H1 (cell line): ENCODE measurements around the gene SIX1. TPM values are rescaled to one million over a fixed set of nuclear protein-coding genes. Genes with fewer than 3 reads are reported as not detected.

ENCODE experiments used
- CTCF ChIA-PET: fragments of 300-600 bp; sonication (Branson Sonifier 250); formaldehyde crosslinking; loops from one replicate; lab custom pipeline; 2021; ENCODE audit not compliant: partially characterized antibody; lab: Charles Lee
- POLR2A ChIA-PET: fragments of 300-600 bp; sonication (Branson Sonifier 250); formaldehyde crosslinking; loops from one replicate; lab custom pipeline; 2021; ENCODE audit warnings: inconsistent platforms; ENCODE audit not compliant: partially characterized antibody; lab: Charles Lee
- DNase-seq, 2 experiments: peaks; one replicate each; pipeline versions ENCODE4 v3.0.0 to v3.0.0-alpha.2; 2010 to 2022; ENCODE audit warnings: low spot score in 2 of 2, low read depth in 1 of 2, mixed read lengths in 1 of 2
- FAIRE-seq: peaks from 2 replicates; lab custom pipeline; 2011; peaks lifted over from hg19 to GRCh38; lab: Jason Lieb, UNC
- H2AFZ ChIP-seq: 2 replicates; pipeline ENCODE4 v1.8.1; 2012; ENCODE audit warnings: low read length, inconsistent platforms
- H2AK5ac ChIP-seq: 2 replicates; pipeline ENCODE4 v1.6.1; 2013; ENCODE audit warnings: low read depth, low read length
- H2BK120ac ChIP-seq: replicated peaks from 2 replicates; pipeline ENCODE3; 2013; ENCODE audit warnings: low read depth, low read length, inconsistent platforms
- H2BK12ac ChIP-seq: 2 replicates; pipeline ENCODE4 v1.6.1; 2013; ENCODE audit warnings: low read depth, low read length
- H2BK15ac ChIP-seq: 2 replicates; pipeline ENCODE4 v1.6.1; 2013; ENCODE audit warnings: low read length
- H2BK20ac ChIP-seq: 2 replicates; pipeline ENCODE4 v1.6.1; 2013; ENCODE audit warnings: low read length
- H2BK5ac ChIP-seq: 2 replicates; pipeline ENCODE4 v1.6.1; 2013; ENCODE audit warnings: low read depth, low read length
- H3K14ac ChIP-seq: 2 replicates; pipeline ENCODE4 v1.6.1; 2013; ENCODE audit warnings: inconsistent platforms; ENCODE audit not compliant: insufficient read length
- H3K18ac ChIP-seq: 2 replicates; pipeline ENCODE4 v1.6.1; 2013; ENCODE audit warnings: low read length; ENCODE audit errors: extremely low read depth
- H3K23ac ChIP-seq: 2 replicates; pipeline ENCODE4 v1.6.1; 2013; ENCODE audit warnings: inconsistent platforms; ENCODE audit not compliant: insufficient read length
- H3K23me2 ChIP-seq: 2 replicates; pipeline ENCODE4 v1.6.1; 2013; ENCODE audit warnings: low read depth, low read length
- H3K27ac ChIP-seq: 2 replicates; pipeline ENCODE4 v1.6.1; 2011; ENCODE audit warnings: low read depth, low read length, inconsistent platforms
- H3K27me3 ChIP-seq, 4 experiments: replicated peaks in 1 of 4; 1 replicate in 1 of 4; 2 replicates in 3 of 4; pipeline versions ENCODE4 v1.6.1 to v1.8.1; 2011 to 2013; ENCODE audit warnings: low read length in 3 of 4, mild to moderate bottlenecking in 3 of 4, inconsistent platforms in 2 of 4, mixed read lengths in 2 of 4, moderate library complexity in 1 of 4; ENCODE audit not compliant: control insufficient read depth in 3 of 4, insufficient read depth in 3 of 4; ENCODE audit errors: extremely low read depth in 1 of 4
- H3K36me3 ChIP-seq, 4 experiments: 2 replicates each; pipeline versions ENCODE4 v1.6.1 to v1.8.1; 2011 to 2013; ENCODE audit warnings: mild to moderate bottlenecking in 4 of 4, low read length in 3 of 4, moderate library complexity in 2 of 4, control low read depth in 1 of 4, inconsistent platforms in 1 of 4; ENCODE audit not compliant: insufficient read depth in 4 of 4, control insufficient read depth in 2 of 4
- H3K4ac ChIP-seq: replicated peaks from 2 replicates; pipeline ENCODE3; 2013; ENCODE audit warnings: low read length, low read depth, mixed read lengths, inconsistent platforms; ENCODE audit not compliant: insufficient read length
- H3K4me1 ChIP-seq, 4 experiments: replicated peaks in 1 of 4; 1 replicate in 1 of 4; 2 replicates in 3 of 4; pipeline versions ENCODE4 v1.6.1 to v1.8.1; 2011 to 2013; ENCODE audit warnings: low read length in 3 of 4, inconsistent platforms in 2 of 4, mixed read lengths in 1 of 4; ENCODE audit not compliant: insufficient read depth in 4 of 4, control insufficient read depth in 3 of 4
- H3K4me2 ChIP-seq, 2 experiments: 2 replicates each; pipeline versions ENCODE4 v1.6.1 to v1.8.1; 2011 to 2013; ENCODE audit warnings: low read depth in 2 of 2, low read length in 2 of 2, control low read depth in 1 of 2, inconsistent platforms in 1 of 2, mild to moderate bottlenecking in 1 of 2; ENCODE audit not compliant: insufficient read depth in 1 of 2
- H3K4me3 ChIP-seq, 4 experiments: fragments of 200-600, 300-600 bp in 1 of 4; sonication (generic), shearing (Covaris generic), sonication (Bioruptor Twin) in 1 of 4; 2 replicates each; pipeline versions ENCODE4 v1.5.1 to v1.8.1; 2011 to 2016; ENCODE audit warnings: low read length in 4 of 4, low read depth in 3 of 4, control low read depth in 2 of 4, inconsistent platforms in 2 of 4, mild to moderate bottlenecking in 2 of 4, mixed read lengths in 1 of 4, moderate library complexity in 1 of 4; ENCODE audit not compliant: insufficient read depth in 2 of 4; ENCODE audit errors: extremely low read depth in 1 of 4
- H3K56ac ChIP-seq: replicated peaks from 2 replicates; pipeline ENCODE3; 2013; ENCODE audit warnings: low read depth, mild to moderate bottlenecking, mixed read lengths, low read length, inconsistent platforms; ENCODE audit not compliant: insufficient read length
- H3K79me1 ChIP-seq: 2 replicates; pipeline ENCODE4 v1.6.1; 2013; ENCODE audit warnings: low read depth, low read length, control low read depth
- H3K79me2 ChIP-seq, 2 experiments: 2 replicates each; pipeline versions ENCODE4 v1.6.1 to v1.8.1; 2012 to 2013; ENCODE audit warnings: low read length in 2 of 2, mild to moderate bottlenecking in 2 of 2, inconsistent platforms in 1 of 2; ENCODE audit not compliant: insufficient read depth in 2 of 2, control insufficient read depth in 1 of 2
- H3K9ac ChIP-seq, 4 experiments: replicated peaks in 1 of 4; 1 replicate in 1 of 4; 2 replicates in 3 of 4; pipeline versions ENCODE4 v1.6.1 to v1.8.1; 2011 to 2013; ENCODE audit warnings: low read depth in 3 of 4, low read length in 3 of 4, control low read depth in 2 of 4, mild to moderate bottlenecking in 2 of 4, moderate library complexity in 2 of 4, inconsistent platforms in 1 of 4; ENCODE audit errors: extremely low read depth in 1 of 4
- H3K9me3 ChIP-seq, 2 experiments: 2 replicates each; pipeline versions ENCODE4 v1.6.1 to v1.8.1; 2012 to 2013; ENCODE audit warnings: mild to moderate bottlenecking in 2 of 2, moderate library complexity in 2 of 2, control low read depth in 1 of 2, inconsistent platforms in 1 of 2, low read depth in 1 of 2, low read length in 1 of 2, mixed read lengths in 1 of 2; ENCODE audit not compliant: insufficient read depth in 2 of 2
- H4K20me1 ChIP-seq, 2 experiments: replicated peaks in 1 of 2; 2 replicates each; pipeline versions ENCODE3 to v1.8.1; 2011 to 2013; ENCODE audit warnings: inconsistent platforms in 2 of 2, low read length in 2 of 2, mild to moderate bottlenecking in 1 of 2; ENCODE audit not compliant: insufficient read depth in 2 of 2, control insufficient read depth in 1 of 2
- H4K5ac ChIP-seq: 2 replicates; pipeline ENCODE4 v1.6.1; 2013; ENCODE audit warnings: low read length, low read depth, mixed read lengths, inconsistent platforms; ENCODE audit not compliant: insufficient read length
- H4K8ac ChIP-seq: 2 replicates; pipeline ENCODE4 v1.8.0; 2013; ENCODE audit warnings: mild to moderate bottlenecking, moderate library complexity, low read length, inconsistent platforms; ENCODE audit not compliant: insufficient read depth; ENCODE audit errors: extremely low read depth
- H4K91ac ChIP-seq: replicated peaks from 2 replicates; pipeline ENCODE3; 2013; ENCODE audit warnings: low read length, mixed read lengths, inconsistent platforms; ENCODE audit not compliant: insufficient read length
- BACH1 ChIP-seq: IDR thresholded peaks from 2 replicates; pipeline ENCODE4 v1.6.1; 2012; ENCODE audit warnings: low read length, improper control_type of control experiment
- CEBPB ChIP-seq: IDR thresholded peaks from 2 replicates; pipeline ENCODE4 v1.6.1; 2012; ENCODE audit warnings: low read depth, low read length
- CHD2 ChIP-seq: IDR thresholded peaks from 2 replicates; pipeline ENCODE4 v1.6.1; 2012; ENCODE audit warnings: low read length, improper control_type of control experiment
- CTBP2 ChIP-seq: IDR thresholded peaks from 2 replicates; pipeline ENCODE4 v1.7.0; 2011; ENCODE audit warnings: borderline replicate concordance, mild to moderate bottlenecking, moderate library complexity, mixed read lengths, low read length; ENCODE audit not compliant: insufficient read depth, insufficient read length
- CTCF ChIP-seq, 3 experiments: IDR thresholded peaks; 1 replicate in 2 of 3; 2 replicates in 1 of 3; pipeline versions ENCODE4 v1.5.1 to v1.6.1; 2011; ENCODE audit warnings: low read length in 3 of 3, mild to moderate bottlenecking in 3 of 3, inconsistent platforms in 2 of 3, low read depth in 1 of 3, moderate library complexity in 1 of 3; ENCODE audit not compliant: insufficient read depth in 1 of 3; ENCODE audit errors: control extremely low read depth in 1 of 3
- GTF2F1 ChIP-seq: IDR thresholded peaks from 2 replicates; pipeline ENCODE4 v1.6.1; 2012; ENCODE audit warnings: low read depth, low read length, improper control_type of control experiment, borderline replicate concordance
- JUN ChIP-seq: IDR thresholded peaks from 2 replicates; pipeline ENCODE4 v1.6.1; 2011; ENCODE audit warnings: low read depth, mild to moderate bottlenecking, improper control_type of control experiment, low read length
- KDM5A ChIP-seq: fragments of 200-600 bp; IDR thresholded peaks from 2 replicates; pipeline ENCODE4 v1.7.1; 2012; ENCODE audit warnings: mild to moderate bottlenecking, low read length, inconsistent platforms, mixed read lengths
- MAX ChIP-seq: IDR thresholded peaks from 2 replicates; pipeline ENCODE4 v1.6.1; 2012; ENCODE audit warnings: inconsistent platforms
- SAP30 ChIP-seq: fragments of 300-600 bp; sonication (generic); IDR thresholded peaks from 2 replicates; pipeline ENCODE4 v1.7.1; 2012; ENCODE audit warnings: low read length, moderate library complexity, mild to moderate bottlenecking, inconsistent platforms; ENCODE audit not compliant: insufficient read depth, insufficient replicate concordance
- SP1 ChIP-seq: IDR thresholded peaks from 2 replicates; pipeline ENCODE4 v1.6.1; 2011; ENCODE audit warnings: low read depth, low read length
- SP4 ChIP-seq: IDR thresholded peaks from 2 replicates; pipeline ENCODE4 v1.6.1; 2012; ENCODE audit warnings: low read length, inconsistent platforms
- WGBS, 2 experiments: shearing (Covaris generic) in 1 of 2; methylation state at CpG; one replicate each; pipeline versions ENCODE4 v1.1.6 to v1.1.7; 2013 to 2015; ENCODE audit warnings: low lambda C conversion rate in 2 of 2, mixed read lengths in 2 of 2, inconsistent platforms in 1 of 2, low coverage in 1 of 2, missing lambda C conversion rate in 1 of 2; ENCODE audit not compliant: insufficient replicate concordance in 2 of 2, insufficient coverage in 1 of 2, insufficient read length in 1 of 2; ENCODE audit errors: extremely low coverage in 1 of 2, missing lambda C conversion rate in 1 of 2; 5-methylcytosine and 5-hydroxymethylcytosine counted together
- polyA plus RNA-seq, 7 experiments: library from polyadenylated mRNA; depleted of rRNA in 3 of 7; stranded (reverse) in 5 of 7; unstranded in 2 of 7; fragments of >200 nt in 5 of 7; fragments of 200-250 nt in 2 of 7; gene quantifications; 1 replicate in 5 of 7; 2 replicates in 1 of 7; 4 replicates in 1 of 7; pipeline versions ENCODE4 v1.2.1 to v1.2.3, GENCODE V29; 2011 to 2013; ENCODE audit warnings: missing spikeins in 2 of 7, mixed read lengths in 2 of 7
- total RNA-seq: library from RNA; stranded (reverse); fragmentation: NEBNext Ultra II Directional; extraction: Animal tissue kit (Norgen Biotek cat#: 25700); gene quantifications from 2 replicates; pipeline ENCODE4 v1.2.1, GENCODE V29; 2021

SIX1 gene
- total and polyA plus RNA-seq, 2 of the 8 experiments (the other 6 are each of a cell fraction or from before 2014, with no cell fraction given), result 0.03 to 0.69 TPM

DNA sequence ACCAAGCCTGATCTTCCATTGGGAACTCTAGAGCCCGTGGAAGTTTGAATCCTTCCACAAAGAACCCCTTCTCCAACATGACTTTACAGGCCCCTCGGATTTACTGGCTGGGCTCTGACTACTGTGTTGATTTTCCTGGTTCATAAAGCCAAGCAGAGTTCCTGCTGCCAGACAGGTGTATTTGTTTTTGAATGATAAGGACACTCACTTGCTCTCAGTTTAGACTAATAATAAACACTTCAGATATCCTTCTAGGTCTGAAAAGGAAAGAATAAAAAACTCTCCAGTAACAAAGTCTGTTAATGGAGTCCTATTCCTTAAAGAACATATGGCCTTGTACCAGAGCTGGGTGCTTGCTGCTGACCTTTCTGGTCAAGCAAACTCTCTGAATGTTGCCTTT, 31.0 kb downstream of the SIX1 start:
- H2BK5ac ChIP-seq, result no peak overlapping the region
- no peaks in the 10 kb centered on the region for H3K79me2 ChIP-seq
- no peak overlapping the region for H4K91ac ChIP-seq
- DNase-seq (no peak), FAIRE-seq (no peak)
- no peak overlapping the region for H3K23ac ChIP-seq
- H3K14ac ChIP-seq, result no peak overlapping the region
- H3K18ac ChIP-seq, result no peak overlapping the region
- H4K5ac ChIP-seq, result no peak overlapping the region
- no peak overlapping the region for H2BK120ac ChIP-seq
- H2BK20ac ChIP-seq, result peak overlapping the region; percentile 9; the same call in 1 of the 2 replicates
- H3K27ac ChIP-seq, result no peak overlapping the region
- H4K8ac ChIP-seq, result no peak overlapping the region
- peaks cover 0 to 3% (median 0%) of the 10 kb centered on the region in 4 experiments; a peak in 1 of 8 replicates for H3K36me3 ChIP-seq
- H2BK12ac ChIP-seq, result no peak overlapping the region
- H3K56ac ChIP-seq, result no peak overlapping the region
- POLR2A ChIA-PET, result interaction anchor here (0.6 kb wide), 1 partner anchor 665 kb away, joined by 3 read pairs; no protein-coding TSS in a partner anchor
- peaks cover 0 to 2% (median 0%) of the 10 kb centered on the region in 4 experiments; a peak in 1 of 7 replicates for H3K27me3 ChIP-seq
- H3K4me1 ChIP-seq, result peaks cover 0 to 3% (median 0%) of the 10 kb centered on the region in 4 experiments; a peak in 1 of 7 replicates
- no peaks in the 10 kb centered on the region; the same call in 1 of the 2 replicates for H3K23me2 ChIP-seq
- no peak overlapping the region for H3K9ac ChIP-seq
- no peaks in the 10 kb centered on the region for H3K9me3 ChIP-seq
- no peak overlapping the region for H2AK5ac ChIP-seq
- CTCF ChIA-PET, result interaction anchor here (0.6 to 1.0 kb wide), 2 partner anchors 268 to 405 kb away, joined by 3 read pairs; no protein-coding TSS in a partner anchor
- WGBS, 2 experiments, result 88% methylated on average over 2 of the region's 2 CpGs; no CpG with 5 or more reads in 1 of the 2 experiments
- no peaks in the 10 kb centered on the region for H4K20me1 ChIP-seq
- no peak overlapping the region for H2AFZ ChIP-seq
- no peak overlapping the region for H3K4me2 ChIP-seq
- H3K79me1 ChIP-seq, result no peaks in the 10 kb centered on the region
- H3K4ac ChIP-seq, result no peak overlapping the region
- no peak overlapping the region for H2BK15ac ChIP-seq
- no peak overlapping the region for H3K4me3 ChIP-seq
- TF ChIP-seq SP1 (no peak), CTBP2 (no peak), BACH1 (no peak), CHD2 (no peak), SP4 (no peak), SAP30 (no peak), KDM5A (no peak), JUN (no peak), MAX (no peak), GTF2F1 (no peak), CEBPB (no peak), CTCF (IDR thresholded peaks at IDR 0.05; ENCODE audit: control extremely low read depth in 1 of 3, insufficient read depth in 1 of 3, low read depth in 1 of 3, low read length in 3 of 3) (no peak)
